Neural progenitor cell (in vitro differentiated cells): Measurements from ENCODE around the gene FAM163A. TPM values are rescaled to one million over a fixed set of nuclear protein-coding genes. Genes with fewer than 3 reads are reported as not detected.

Source experiments
- DNase-seq: peaks from one replicate; pipeline ENCODE4 v3.0.0-alpha.2; 2016; ENCODE audit warnings: low spot score
- H2AFZ ChIP-seq: fragments of 200-600 bp; sonication (generic); replicated peaks from 2 replicates; pipeline ENCODE4 v1.6.1; 2016; ENCODE audit warnings: antibody characterized with exemption
- H3F3A ChIP-seq: fragments of 200-600 bp; sonication (generic); 2 replicates; pipeline ENCODE4 v1.6.1; 2016; ENCODE audit warnings: antibody characterized with exemption, low read depth
- H3K27ac ChIP-seq: fragments of 200-600 bp; sonication (generic); 2 replicates; pipeline ENCODE4 v1.5.1; 2016; ENCODE audit warnings: mild to moderate bottlenecking
- H3K27me3 ChIP-seq: fragments of 200-600 bp; sonication (generic); 2 replicates; pipeline ENCODE4 v1.6.1; 2016; ENCODE audit warnings: mild to moderate bottlenecking, moderate library complexity
- H3K36me3 ChIP-seq: fragments of 200-600 bp; sonication (generic); 2 replicates; pipeline ENCODE4 v1.5.1; 2016
- H3K4me1 ChIP-seq: fragments of 200-600 bp; sonication (generic); 2 replicates; pipeline ENCODE4 v1.6.1; 2016; ENCODE audit warnings: mixed run types
- H3K4me2 ChIP-seq: fragments of 200-600 bp; sonication (generic); 2 replicates; pipeline ENCODE4 v1.6.1; 2016
- H3K4me3 ChIP-seq: fragments of 200-600 bp; sonication (generic); 2 replicates; pipeline ENCODE4 v1.5.1; 2016
- H3K79me2 ChIP-seq: fragments of 200-600 bp; sonication (generic); 2 replicates; pipeline ENCODE4 v1.6.1; 2016; ENCODE audit warnings: low read depth
- H3K9ac ChIP-seq: fragments of 200-600 bp; sonication (generic); 2 replicates; pipeline ENCODE4 v1.6.1; 2016
- H3K9me3 ChIP-seq: fragments of 200-600 bp; sonication (generic); 2 replicates; pipeline ENCODE4 v1.5.1; 2016; ENCODE audit warnings: low read depth
- H4K20me1 ChIP-seq: fragments of 200-600 bp; sonication (generic); 2 replicates; pipeline ENCODE4 v1.6.1; 2016; ENCODE audit warnings: low read depth
- H3K27ac Mint-ChIP-seq: 3 replicates; pipeline ENCODE4 v1.8.0; 2021; ENCODE audit warnings: mixed read lengths
- H3K27me3 Mint-ChIP-seq: 2 replicates; pipeline ENCODE4 v1.8.0; 2022; ENCODE audit warnings: low read depth, mild to moderate bottlenecking, inconsistent platforms, moderate library complexity, mixed read lengths; ENCODE audit not compliant: insufficient read depth
- H3K36me3 Mint-ChIP-seq: 3 replicates; pipeline ENCODE4 v1.8.0; 2021; ENCODE audit warnings: mixed read lengths
- H3K4me1 Mint-ChIP-seq: 3 replicates; pipeline ENCODE4 v1.8.0; 2021; ENCODE audit warnings: mixed read lengths
- H3K4me3 Mint-ChIP-seq: 3 replicates; pipeline ENCODE4 v1.8.0; 2021; ENCODE audit warnings: mild to moderate bottlenecking, moderate library complexity, mixed read lengths
- H3K9me3 Mint-ChIP-seq: 3 replicates; pipeline ENCODE4 v1.8.0; 2020; ENCODE audit warnings: mixed read lengths
- CTCF ChIP-seq: fragments of 200-600 bp; sonication (generic); IDR thresholded peaks from 2 replicates; pipeline ENCODE4 v1.5.1; 2017; ENCODE audit warnings: antibody characterized with exemption, mild to moderate bottlenecking
- EZH2 ChIP-seq: fragments of 200-600 bp; sonication (generic); IDR thresholded peaks from 2 replicates; pipeline ENCODE4 v1.6.1; 2017; ENCODE audit warnings: antibody characterized with exemption, mild to moderate bottlenecking, moderate library complexity
- EZH2phosphoT487 ChIP-seq: fragments of 200-600 bp; sonication (generic); IDR thresholded peaks from 2 replicates; pipeline ENCODE4 v1.6.1; 2017; ENCODE audit warnings: antibody characterized with exemption
- total RNA-seq: library from RNA; depleted of rRNA; stranded (reverse); fragments of >200 nt; gene quantifications from 2 replicates; pipeline ENCODE4 v1.2.3, GENCODE V29; 2015; ENCODE audit warnings: low replicate concordance

The FAM163A gene
- total RNA-seq, 1 donor from 2014 or later = 0.11 TPM

GRCh38 chr1:179776831-179777230, 33.7 kb downstream of the FAM163A start:
- Mint-ChIP-seq H3K9me3 (peaks cover 8% of the 10 kb centered on the region), H3K36me3 (no peaks in the 10 kb centered on the region), H3K4me1 (peaks cover 2% of the 10 kb centered on the region), H3K4me3 (no peak overlapping the region), H3K27ac (no peak overlapping the region), H3K27me3 (peaks cover 5% of the 10 kb centered on the region)
- Histone ChIP-seq H3K9me3 (no peaks in the 10 kb centered on the region), H3K36me3 (no peaks in the 10 kb centered on the region), H3K9ac (no peak overlapping the region), H3K4me3 (no peak overlapping the region), H3K4me2 (no peak overlapping the region), H2AFZ (no peak overlapping the region), H3F3A (no peaks in the 10 kb centered on the region), H3K4me1 (no peaks in the 10 kb centered on the region), H3K27ac (no peak overlapping the region), H3K79me2 (no peaks in the 10 kb centered on the region), H4K20me1 (no peaks in the 10 kb centered on the region), H3K27me3 (no peaks in the 10 kb centered on the region)
- DNase-seq = no peak
- no peak for TF ChIP-seq EZH2
- no peak for TF ChIP-seq CTCF
- TF ChIP-seq EZH2phosphoT487 = no peak

GRCh38 chr1:179777731-179778130, 34.6 kb downstream of the FAM163A start:
- H3K4me1 ChIP-seq = no peaks in the 10 kb centered on the region
- no peaks in the 10 kb centered on the region for H3F3A ChIP-seq
- H3K36me3 ChIP-seq = no peaks in the 10 kb centered on the region
- H3K4me3 ChIP-seq = no peak overlapping the region
- H3K79me2 ChIP-seq = no peaks in the 10 kb centered on the region
- TF ChIP-seq CTCF (no peak), EZH2phosphoT487 (no peak), EZH2 (no peak)
- H3K27ac Mint-ChIP-seq = no peak overlapping the region
- H3K4me2 ChIP-seq = no peak overlapping the region
- no peaks in the 10 kb centered on the region for H3K36me3 Mint-ChIP-seq
- DNase-seq = no peak
- no peak overlapping the region for H3K4me3 Mint-ChIP-seq
- no peak overlapping the region for H2AFZ ChIP-seq
- H3K27me3 ChIP-seq = no peaks in the 10 kb centered on the region
- peaks cover 4% of the 10 kb centered on the region for H3K9me3 Mint-ChIP-seq
- H3K4me1 Mint-ChIP-seq = peaks cover 2% of the 10 kb centered on the region
- no peaks in the 10 kb centered on the region for H4K20me1 ChIP-seq
- H3K9ac ChIP-seq = no peak overlapping the region
- no peaks in the 10 kb centered on the region for H3K9me3 ChIP-seq
- no peak overlapping the region for H3K27ac ChIP-seq
- H3K27me3 Mint-ChIP-seq = peaks cover 3% of the 10 kb centered on the region

GRCh38 chr1:179779645-179780272, 36.7 kb downstream of the FAM163A start:
- Mint-ChIP-seq H3K9me3 (no peaks in the 10 kb centered on the region), H3K4me1 (peaks cover 7% of the 10 kb centered on the region), H3K27me3 (no peaks in the 10 kb centered on the region), H3K36me3 (no peaks in the 10 kb centered on the region), H3K27ac (no peak overlapping the region), H3K4me3 (no peak overlapping the region)
- Histone ChIP-seq H4K20me1 (no peaks in the 10 kb centered on the region), H3K27me3 (no peaks in the 10 kb centered on the region), H3F3A (no peaks in the 10 kb centered on the region), H3K36me3 (no peaks in the 10 kb centered on the region), H3K4me3 (no peak overlapping the region), H3K9me3 (no peaks in the 10 kb centered on the region), H3K4me1 (no peaks in the 10 kb centered on the region), H3K4me2 (no peak overlapping the region), H3K79me2 (no peaks in the 10 kb centered on the region), H3K27ac (no peak overlapping the region), H3K9ac (no peak overlapping the region), H2AFZ (no peak overlapping the region)
- TF ChIP-seq EZH2phosphoT487 (no peak), EZH2 (no peak), CTCF (no peak)
- no peak for DNase-seq
